H1 (cell line): Measurements from ENCODE around the gene TRIM65. TPM values are rescaled to one million over a fixed set of nuclear protein-coding genes. Genes with fewer than 3 reads are reported as not detected.
"Not testable (repeated sequence)": the region's sequence is repeated elsewhere in the genome, so short reads cannot be mapped to it uniquely, and the experiment has no call there.

Experiments
- CTCF ChIA-PET: fragments of 300-600 bp; sonication (Branson Sonifier 250); formaldehyde crosslinking; loops from one replicate; lab custom pipeline; 2021; ENCODE audit not compliant: partially characterized antibody; lab: Charles Lee
- POLR2A ChIA-PET: fragments of 300-600 bp; sonication (Branson Sonifier 250); formaldehyde crosslinking; loops from one replicate; lab custom pipeline; 2021; ENCODE audit warnings: inconsistent platforms; ENCODE audit not compliant: partially characterized antibody; lab: Charles Lee
- DNase-seq, 2 experiments: peaks; one replicate each; pipeline versions ENCODE4 v3.0.0 to v3.0.0-alpha.2; 2010 to 2022; ENCODE audit warnings: low spot score in 2 of 2, low read depth in 1 of 2, mixed read lengths in 1 of 2
- FAIRE-seq: peaks from 2 replicates; lab custom pipeline; 2011; peaks lifted over from hg19 to GRCh38; lab: Jason Lieb, UNC
- H2AFZ ChIP-seq: 2 replicates; pipeline ENCODE4 v1.8.1; 2012; ENCODE audit warnings: low read length, inconsistent platforms
- H2AK5ac ChIP-seq: 2 replicates; pipeline ENCODE4 v1.6.1; 2013; ENCODE audit warnings: low read depth, low read length
- H2BK120ac ChIP-seq: replicated peaks from 2 replicates; pipeline ENCODE3; 2013; ENCODE audit warnings: low read depth, low read length, inconsistent platforms
- H2BK12ac ChIP-seq: 2 replicates; pipeline ENCODE4 v1.6.1; 2013; ENCODE audit warnings: low read depth, low read length
- H2BK15ac ChIP-seq: 2 replicates; pipeline ENCODE4 v1.6.1; 2013; ENCODE audit warnings: low read length
- H2BK20ac ChIP-seq: 2 replicates; pipeline ENCODE4 v1.6.1; 2013; ENCODE audit warnings: low read length
- H2BK5ac ChIP-seq: 2 replicates; pipeline ENCODE4 v1.6.1; 2013; ENCODE audit warnings: low read depth, low read length
- H3K14ac ChIP-seq: 2 replicates; pipeline ENCODE4 v1.6.1; 2013; ENCODE audit warnings: inconsistent platforms; ENCODE audit not compliant: insufficient read length
- H3K18ac ChIP-seq: 2 replicates; pipeline ENCODE4 v1.6.1; 2013; ENCODE audit warnings: low read length; ENCODE audit errors: extremely low read depth
- H3K23ac ChIP-seq: 2 replicates; pipeline ENCODE4 v1.6.1; 2013; ENCODE audit warnings: inconsistent platforms; ENCODE audit not compliant: insufficient read length
- H3K23me2 ChIP-seq: 2 replicates; pipeline ENCODE4 v1.6.1; 2013; ENCODE audit warnings: low read depth, low read length
- H3K27ac ChIP-seq: 2 replicates; pipeline ENCODE4 v1.6.1; 2011; ENCODE audit warnings: low read depth, low read length, inconsistent platforms
- H3K27me3 ChIP-seq, 4 experiments: replicated peaks in 1 of 4; 1 replicate in 1 of 4; 2 replicates in 3 of 4; pipeline versions ENCODE4 v1.6.1 to v1.8.1; 2011 to 2013; ENCODE audit warnings: low read length in 3 of 4, mild to moderate bottlenecking in 3 of 4, inconsistent platforms in 2 of 4, mixed read lengths in 2 of 4, moderate library complexity in 1 of 4; ENCODE audit not compliant: control insufficient read depth in 3 of 4, insufficient read depth in 3 of 4; ENCODE audit errors: extremely low read depth in 1 of 4
- H3K36me3 ChIP-seq, 4 experiments: 2 replicates each; pipeline versions ENCODE4 v1.6.1 to v1.8.1; 2011 to 2013; ENCODE audit warnings: mild to moderate bottlenecking in 4 of 4, low read length in 3 of 4, moderate library complexity in 2 of 4, control low read depth in 1 of 4, inconsistent platforms in 1 of 4; ENCODE audit not compliant: insufficient read depth in 4 of 4, control insufficient read depth in 2 of 4
- H3K4ac ChIP-seq: replicated peaks from 2 replicates; pipeline ENCODE3; 2013; ENCODE audit warnings: low read length, low read depth, mixed read lengths, inconsistent platforms; ENCODE audit not compliant: insufficient read length
- H3K4me1 ChIP-seq, 4 experiments: replicated peaks in 1 of 4; 1 replicate in 1 of 4; 2 replicates in 3 of 4; pipeline versions ENCODE4 v1.6.1 to v1.8.1; 2011 to 2013; ENCODE audit warnings: low read length in 3 of 4, inconsistent platforms in 2 of 4, mixed read lengths in 1 of 4; ENCODE audit not compliant: insufficient read depth in 4 of 4, control insufficient read depth in 3 of 4
- H3K4me2 ChIP-seq, 2 experiments: 2 replicates each; pipeline versions ENCODE4 v1.6.1 to v1.8.1; 2011 to 2013; ENCODE audit warnings: low read depth in 2 of 2, low read length in 2 of 2, control low read depth in 1 of 2, inconsistent platforms in 1 of 2, mild to moderate bottlenecking in 1 of 2; ENCODE audit not compliant: insufficient read depth in 1 of 2
- H3K4me3 ChIP-seq, 4 experiments: fragments of 200-600, 300-600 bp in 1 of 4; sonication (generic), shearing (Covaris generic), sonication (Bioruptor Twin) in 1 of 4; 2 replicates each; pipeline versions ENCODE4 v1.5.1 to v1.8.1; 2011 to 2016; ENCODE audit warnings: low read length in 4 of 4, low read depth in 3 of 4, control low read depth in 2 of 4, inconsistent platforms in 2 of 4, mild to moderate bottlenecking in 2 of 4, mixed read lengths in 1 of 4, moderate library complexity in 1 of 4; ENCODE audit not compliant: insufficient read depth in 2 of 4; ENCODE audit errors: extremely low read depth in 1 of 4
- H3K56ac ChIP-seq: replicated peaks from 2 replicates; pipeline ENCODE3; 2013; ENCODE audit warnings: low read depth, mild to moderate bottlenecking, mixed read lengths, low read length, inconsistent platforms; ENCODE audit not compliant: insufficient read length
- H3K79me1 ChIP-seq: 2 replicates; pipeline ENCODE4 v1.6.1; 2013; ENCODE audit warnings: low read depth, low read length, control low read depth
- H3K79me2 ChIP-seq, 2 experiments: 2 replicates each; pipeline versions ENCODE4 v1.6.1 to v1.8.1; 2012 to 2013; ENCODE audit warnings: low read length in 2 of 2, mild to moderate bottlenecking in 2 of 2, inconsistent platforms in 1 of 2; ENCODE audit not compliant: insufficient read depth in 2 of 2, control insufficient read depth in 1 of 2
- H3K9ac ChIP-seq, 4 experiments: replicated peaks in 1 of 4; 1 replicate in 1 of 4; 2 replicates in 3 of 4; pipeline versions ENCODE4 v1.6.1 to v1.8.1; 2011 to 2013; ENCODE audit warnings: low read depth in 3 of 4, low read length in 3 of 4, control low read depth in 2 of 4, mild to moderate bottlenecking in 2 of 4, moderate library complexity in 2 of 4, inconsistent platforms in 1 of 4; ENCODE audit errors: extremely low read depth in 1 of 4
- H3K9me3 ChIP-seq, 2 experiments: 2 replicates each; pipeline versions ENCODE4 v1.6.1 to v1.8.1; 2012 to 2013; ENCODE audit warnings: mild to moderate bottlenecking in 2 of 2, moderate library complexity in 2 of 2, control low read depth in 1 of 2, inconsistent platforms in 1 of 2, low read depth in 1 of 2, low read length in 1 of 2, mixed read lengths in 1 of 2; ENCODE audit not compliant: insufficient read depth in 2 of 2
- H4K20me1 ChIP-seq, 2 experiments: replicated peaks in 1 of 2; 2 replicates each; pipeline versions ENCODE3 to v1.8.1; 2011 to 2013; ENCODE audit warnings: inconsistent platforms in 2 of 2, low read length in 2 of 2, mild to moderate bottlenecking in 1 of 2; ENCODE audit not compliant: insufficient read depth in 2 of 2, control insufficient read depth in 1 of 2
- H4K5ac ChIP-seq: 2 replicates; pipeline ENCODE4 v1.6.1; 2013; ENCODE audit warnings: low read length, low read depth, mixed read lengths, inconsistent platforms; ENCODE audit not compliant: insufficient read length
- H4K8ac ChIP-seq: 2 replicates; pipeline ENCODE4 v1.8.0; 2013; ENCODE audit warnings: mild to moderate bottlenecking, moderate library complexity, low read length, inconsistent platforms; ENCODE audit not compliant: insufficient read depth; ENCODE audit errors: extremely low read depth
- H4K91ac ChIP-seq: replicated peaks from 2 replicates; pipeline ENCODE3; 2013; ENCODE audit warnings: low read length, mixed read lengths, inconsistent platforms; ENCODE audit not compliant: insufficient read length
- WGBS, 2 experiments: shearing (Covaris generic) in 1 of 2; methylation state at CpG; one replicate each; pipeline versions ENCODE4 v1.1.6 to v1.1.7; 2013 to 2015; ENCODE audit warnings: low lambda C conversion rate in 2 of 2, mixed read lengths in 2 of 2, inconsistent platforms in 1 of 2, low coverage in 1 of 2, missing lambda C conversion rate in 1 of 2; ENCODE audit not compliant: insufficient replicate concordance in 2 of 2, insufficient coverage in 1 of 2, insufficient read length in 1 of 2; ENCODE audit errors: extremely low coverage in 1 of 2, missing lambda C conversion rate in 1 of 2; 5-methylcytosine and 5-hydroxymethylcytosine counted together
- polyA plus RNA-seq, 7 experiments: library from polyadenylated mRNA; depleted of rRNA in 3 of 7; stranded (reverse) in 5 of 7; unstranded in 2 of 7; fragments of >200 nt in 5 of 7; fragments of 200-250 nt in 2 of 7; gene quantifications; 1 replicate in 5 of 7; 2 replicates in 1 of 7; 4 replicates in 1 of 7; pipeline versions ENCODE4 v1.2.1 to v1.2.3, GENCODE V29; 2011 to 2013; ENCODE audit warnings: missing spikeins in 2 of 7, mixed read lengths in 2 of 7
- total RNA-seq: library from RNA; stranded (reverse); fragmentation: NEBNext Ultra II Directional; extraction: Animal tissue kit (Norgen Biotek cat#: 25700); gene quantifications from 2 replicates; pipeline ENCODE4 v1.2.1, GENCODE V29; 2021

TRIM65 gene
- total and polyA plus RNA-seq, 2 of the 8 experiments (the other 6 are each of a cell fraction or from before 2014, with no cell fraction given), result 21.2 to 48.6 TPM

- H2BK15ac ChIP-seq, H3K4me2 ChIP-seq, H3K79me1 ChIP-seq, H4K5ac ChIP-seq, H3K79me2 ChIP-seq, H2BK120ac ChIP-seq, H4K91ac ChIP-seq, DNase-seq, H3K23me2 ChIP-seq, H3K9ac ChIP-seq, H3K9me3 ChIP-seq, H3K4me1 ChIP-seq, H2AFZ ChIP-seq, H3K27ac ChIP-seq, H3K23ac ChIP-seq, FAIRE-seq, H3K14ac ChIP-seq, H3K4me3 ChIP-seq, H2AK5ac ChIP-seq, H3K36me3 ChIP-seq, H3K18ac ChIP-seq, H3K56ac ChIP-seq, H2BK20ac ChIP-seq, H2BK5ac ChIP-seq, H4K8ac ChIP-seq, H3K27me3 ChIP-seq, H4K20me1 ChIP-seq, H3K4ac ChIP-seq: not testable (repeated sequence)
- 92% methylated on average over 12 of the region's 12 CpGs; no CpG with 5 or more reads in 1 of the 2 experiments for WGBS, 2 experiments
- 0 out of 2 replicates have a peak overlapping the region, but pooled peaks have one; percentile 35 for H2BK12ac ChIP-seq
- POLR2A ChIA-PET, result interaction anchor here (0.8 to 1.7 kb wide), 4 partner anchors 10 to 100 kb away, joined by 3 to 5 read pairs (median 3); no protein-coding TSS in a partner anchor
- CTCF ChIA-PET, result interaction anchor here (1.3 to 11.3 kb wide), 4 partner anchors 7 to 23 kb away, joined by 4 to 157 read pairs (median 10); partner anchors contain the start of gene WBP2
Measured at GRCh38 chr17:75868730-75869281, 27.9 kb downstream of the TRIM65 start.
